Adipose tissue (tissue), 3 donors: ENCODE results near the gene AHDC1. TPM values are rescaled to one million over a fixed set of nuclear protein-coding genes. Genes with fewer than 3 reads are reported as not detected.

Experiments used
- H3K27ac ChIP-seq: one replicate; pipeline ENCODE4 v1.5.1; 2013; ENCODE audit warnings: low read depth, low read length
- WGBS, 3 donors: extraction: QIAGEN DNeasy Blood & Tissue Kit; methylation state at CpG; one replicate each; pipeline ENCODE4 v1.1.7; 2013; 5-methylcytosine and 5-hydroxymethylcytosine counted together
- polyA plus RNA-seq, 3 donors: library from polyadenylated mRNA; stranded (reverse); fragments of 200-250 nt; gene quantifications; one replicate each; pipeline ENCODE4 v1.2.3, GENCODE V29; 2013
- donor health status: healthy with polysubstance abuse.
- donor health status: Bipolar disorder and iron deficiency.
- donor health status: healthy.

Gene AHDC1
- polyA plus RNA-seq, 3 donors: 8.6 to 12.6 (median 9.0) TPM

GRCh38 chr1:27593678-27594563 lies 10.0 kb downstream of the AHDC1 start:
- WGBS, 3 donors: 69 to 75% (median 73%) methylated on average over 8 of the region's 8 CpGs
- peak overlapping the region; percentile 22 for H3K27ac ChIP-seq

GRCh38 chr1:27592931-27593677 lies 10.8 kb downstream of the AHDC1 start:
- 72 to 79% (median 73%) methylated on average over 14 to 17 of the region's 17 CpGs for WGBS, 3 donors
- H3K27ac ChIP-seq: no peak overlapping the region

DNA sequence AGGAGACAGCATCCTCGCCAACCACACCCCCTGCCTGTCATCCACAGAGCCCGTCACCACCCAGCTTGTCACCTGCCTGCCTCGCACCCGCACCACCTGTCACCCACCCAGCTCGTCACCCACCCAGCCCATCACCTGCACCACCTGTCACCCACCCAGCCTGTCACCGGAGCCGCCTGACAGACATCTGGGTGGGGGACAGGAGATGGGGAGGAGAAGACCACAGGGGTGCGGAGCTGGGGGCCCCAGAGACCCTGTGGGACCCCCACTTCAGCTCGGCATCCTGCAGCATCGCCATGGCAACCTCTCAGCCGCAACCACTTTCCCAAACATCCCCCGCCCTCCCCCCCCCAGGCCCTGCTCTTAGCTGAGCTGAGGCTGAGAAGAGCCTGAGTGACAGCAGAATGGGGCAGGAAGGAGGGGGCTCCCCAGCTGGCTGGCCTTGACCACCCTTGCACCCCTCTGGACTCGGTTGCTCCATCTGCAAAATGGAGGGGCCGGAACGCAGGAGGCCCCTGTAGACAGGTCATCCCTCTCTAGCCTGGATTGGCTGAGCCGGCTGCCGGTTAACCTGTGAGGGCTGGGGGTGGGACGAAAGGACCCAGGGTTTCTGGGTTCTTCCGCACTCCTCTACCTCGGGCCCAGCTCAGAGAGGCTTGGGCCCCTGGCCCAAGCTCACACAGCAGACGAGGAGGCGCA lies 11.6 kb downstream of the AHDC1 start:
- 82 to 86% (median 86%) methylated on average over 18 to 22 of the region's 22 CpGs for WGBS, 3 donors
- H3K27ac ChIP-seq: no peak overlapping the region

GRCh38 chr1:27591622-27592021 lies 12.3 kb downstream of the AHDC1 start:
- 55 to 71% (median 56%) methylated on average over 4 of the region's 4 CpGs for WGBS, 3 donors
- H3K27ac ChIP-seq: no peak overlapping the region

GRCh38 chr1:27590917-27591508 lies 12.9 kb downstream of the AHDC1 start:
- no peak overlapping the region for H3K27ac ChIP-seq

GRCh38 chr1:27589841-27590426 lies 14.0 kb downstream of the AHDC1 start:
- H3K27ac ChIP-seq: no peak overlapping the region
- WGBS, 3 donors: 37 to 43% (median 39%) methylated on average over 12 to 13 of the region's 13 CpGs

More at GRCh38 chr1:27590917-27591508, 12.9 kb downstream of the AHDC1 start:
- WGBS, 3 donors: 49 to 76% (median 71%) methylated on average over 5 of the region's 5 CpGs

- no peak overlapping the region for H3K27ac ChIP-seq
- 65 to 73% (median 66%) methylated on average over 6 of the region's 6 CpGs for WGBS, 3 donors
Measured at GRCh38 chr1:27589441-27589840, 14.5 kb downstream of the AHDC1 start.

GRCh38 chr1:27588256-27589232 lies 15.4 kb downstream of the AHDC1 start:
- no peak overlapping the region for H3K27ac ChIP-seq
- 62 to 67% (median 63%) methylated on average over 12 of the region's 12 CpGs for WGBS, 3 donors

- no peak overlapping the region for H3K27ac ChIP-seq
- WGBS, 3 donors: 53 to 74% (median 59%) methylated on average over 3 of the region's 3 CpGs
Measured at GRCh38 chr1:27585684-27586083, 18.3 kb downstream of the AHDC1 start.

DNA sequence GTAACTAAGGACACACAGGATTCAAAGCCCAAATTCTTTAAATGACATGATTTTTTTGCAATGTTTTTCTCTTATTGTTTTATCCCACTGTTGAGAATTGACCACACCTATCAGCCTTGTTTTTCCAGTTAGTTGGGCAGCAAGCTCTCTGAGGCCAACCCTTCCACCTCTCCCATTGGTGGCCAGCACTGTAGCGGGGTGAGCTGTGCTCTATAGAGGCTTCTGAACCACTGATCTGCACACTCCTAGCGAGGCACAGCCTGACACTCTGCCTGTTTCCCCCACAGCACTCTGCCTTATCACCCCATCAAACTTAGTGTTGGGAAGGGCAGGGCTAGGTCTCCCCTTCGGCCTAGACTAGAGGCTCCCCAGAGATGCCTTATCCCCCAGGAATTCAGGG lies 19.5 kb downstream of the AHDC1 start:
- no peak overlapping the region for H3K27ac ChIP-seq
- 91 to 98% (median 95%) methylated on average over 3 of the region's 3 CpGs for WGBS, 3 donors

- no peak overlapping the region for H3K27ac ChIP-seq
- WGBS, 3 donors: 59 to 67% (median 66%) methylated on average over 3 of the region's 3 CpGs
Measured at GRCh38 chr1:27583479-27583878, 20.5 kb downstream of the AHDC1 start.

DNA sequence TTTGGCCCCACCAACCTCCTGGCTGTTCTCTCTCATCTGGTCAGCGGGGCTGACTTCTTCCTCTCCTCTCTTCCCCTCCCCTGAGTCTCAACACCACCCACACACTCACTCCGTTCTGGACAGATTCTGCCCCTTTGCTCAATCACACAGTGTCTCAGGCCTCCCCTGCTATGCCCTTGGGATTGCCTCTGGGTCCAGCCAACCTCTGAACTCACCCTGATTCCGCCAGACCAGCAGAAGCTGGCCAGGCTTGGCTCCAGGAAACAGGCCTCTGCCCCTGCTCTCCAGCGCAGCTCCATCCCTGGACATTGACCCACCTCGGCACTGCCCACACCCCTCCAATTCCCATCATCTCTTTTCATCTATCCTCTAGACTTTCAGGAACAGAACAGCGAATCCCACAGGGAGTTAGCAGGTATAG lies 22.1 kb downstream of the AHDC1 start:
- no peak overlapping the region for H3K27ac ChIP-seq
- WGBS, 3 donors: 51 to 82% (median 62%) methylated on average over 6 of the region's 6 CpGs

DNA sequence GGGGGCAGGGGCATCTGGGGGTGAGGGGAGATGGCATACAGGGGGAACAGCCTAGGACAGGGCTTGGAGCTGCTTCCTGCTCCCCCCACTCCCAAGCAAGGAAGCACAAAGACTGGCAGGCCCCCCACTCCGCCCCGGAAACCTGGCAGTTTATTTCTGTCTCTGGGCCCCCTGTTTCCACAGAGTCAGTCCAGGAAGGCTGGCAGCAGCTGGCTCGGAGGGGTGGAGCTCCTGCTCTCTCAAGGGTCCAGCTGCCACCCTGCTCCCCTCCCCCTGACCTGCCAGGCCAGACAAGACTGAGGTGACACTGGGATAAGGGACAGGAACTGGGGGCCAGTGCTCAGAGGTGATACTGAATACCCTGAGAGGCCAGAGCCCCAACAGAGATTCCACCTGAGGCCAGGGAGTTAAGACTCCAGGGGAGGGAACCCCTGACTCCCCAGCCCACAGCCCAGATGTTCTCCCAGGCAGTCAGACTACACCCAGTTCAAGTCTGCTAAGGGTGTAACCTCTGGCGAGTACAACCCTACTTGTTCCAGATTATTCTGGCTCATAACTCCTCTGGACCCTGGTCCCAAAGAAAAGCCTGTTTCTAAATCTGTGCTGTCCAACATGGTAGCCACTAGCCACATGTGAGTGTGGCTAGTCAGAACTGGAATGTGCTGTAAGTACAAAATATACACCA lies 26.3 kb downstream of the AHDC1 start:
- H3K27ac ChIP-seq: no peak overlapping the region
- 31 to 69% (median 35%) methylated on average over 4 of the region's 4 CpGs for WGBS, 3 donors

DNA sequence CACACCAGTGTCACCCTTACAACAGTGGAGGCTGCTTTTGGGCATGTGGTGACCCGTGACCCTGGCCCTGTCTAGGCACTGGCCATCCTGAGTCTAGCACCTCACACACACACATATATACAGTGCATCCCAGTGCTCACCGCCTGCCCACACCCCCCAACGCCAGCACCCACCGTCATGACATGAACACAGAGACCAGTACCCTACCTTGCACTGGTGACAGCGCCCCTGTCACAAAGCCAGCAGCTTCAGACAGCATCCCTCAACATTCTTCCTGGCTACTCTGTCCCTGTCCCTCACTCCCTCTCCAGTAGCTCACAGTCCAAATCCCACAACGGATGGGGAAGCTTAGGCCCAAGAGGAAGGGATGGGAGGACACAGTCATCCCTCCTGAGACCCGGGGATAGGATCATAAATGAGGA lies 27.1 kb downstream of the AHDC1 start:
- H3K27ac ChIP-seq: no peak overlapping the region
- WGBS, 3 donors: 62 to 79% (median 66%) methylated on average over 7 of the region's 7 CpGs

GRCh38 chr1:27575840-27576331 lies 28.1 kb downstream of the AHDC1 start:
- WGBS, 3 donors: 4 to 5% (median 5%) methylated on average over 34 to 44 of the region's 44 CpGs

More at GRCh38 chr1:27575840-27576331, 28.1 kb downstream of the AHDC1 start:
- no peak overlapping the region for H3K27ac ChIP-seq
